ENCODE data around the gene CREB3.

CREB3 gene

GRCh38 chr9:35732185-35732799 lies at the start of gene CREB3, which contains the start of gene TLN1:
CREB3 (plus strand) TSS chr9:35732666; CDS start chr9:35732773, 107 bp downstream.
TLN1 (minus strand) TSS chr9:35732195; CDS start chr9:35725694, 6,501 bp downstream.
- peak; percentile 98 for DNase-seq

GRCh38 chr9:35683323-35683722 lies 49.1 kb upstream of the CREB3 start:
- DNase-seq = no peak

GRCh38 chr9:35684921-35685320 lies 47.5 kb upstream of the CREB3 start:
- no peak for DNase-seq

DNA sequence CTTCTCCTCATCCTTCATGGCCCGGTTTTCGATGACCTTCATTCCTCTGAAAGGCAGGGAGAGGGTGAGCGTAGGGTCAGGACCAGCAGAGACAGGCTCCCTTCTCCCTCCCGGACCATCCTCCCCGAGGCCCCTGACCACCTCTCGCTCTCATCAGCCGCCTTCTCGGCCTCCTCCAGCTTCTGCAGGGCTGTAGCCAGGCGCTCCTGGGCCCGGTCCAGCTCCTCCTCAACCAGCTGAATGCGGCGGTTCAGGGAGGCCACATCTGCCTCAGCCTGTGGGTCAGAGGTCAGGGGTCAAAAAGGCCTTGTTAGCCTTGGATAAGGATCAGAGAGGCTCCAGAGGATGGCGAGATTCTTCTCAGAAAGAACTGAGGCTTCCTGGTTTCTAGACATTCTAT lies 47.0 kb upstream of the CREB3 start:
- DNase-seq = no peak

GRCh38 chr9:35686222-35687203 lies 46.0 kb upstream of the CREB3 start:
- DNase-seq = no peak

- no peak for DNase-seq
Measured at GRCh38 chr9:35687306-35687705, 45.2 kb upstream of the CREB3 start.

DNA sequence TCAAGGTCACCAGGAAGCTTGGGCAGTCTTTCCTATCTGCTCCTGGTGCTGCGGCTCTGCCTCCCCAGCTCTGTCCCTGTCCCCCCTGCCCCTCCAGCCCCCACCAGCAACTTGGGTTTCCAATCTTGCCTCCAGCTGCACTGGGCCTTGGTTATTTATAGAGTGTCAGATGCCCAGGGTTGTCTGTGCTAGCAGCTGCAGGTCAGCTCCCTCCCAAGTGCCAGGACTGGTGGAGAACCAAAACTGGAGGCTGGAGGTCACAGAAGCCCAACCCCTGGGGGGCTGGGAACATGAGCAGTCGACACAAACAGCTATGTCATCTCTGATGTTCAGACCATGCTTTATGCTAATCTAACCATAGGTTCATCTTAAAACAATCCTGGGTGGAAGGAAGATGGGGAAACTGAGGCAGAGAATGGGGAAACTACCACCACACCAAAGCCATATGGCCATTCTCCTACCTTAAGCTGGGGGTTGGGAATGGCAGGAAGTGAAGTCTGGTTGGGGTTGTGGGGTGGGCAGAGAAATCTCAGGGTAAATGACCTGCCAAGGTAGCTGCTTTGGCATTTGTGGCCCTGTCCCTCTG lies 44.4 kb upstream of the CREB3 start:
- DNase-seq = no peak

DNA sequence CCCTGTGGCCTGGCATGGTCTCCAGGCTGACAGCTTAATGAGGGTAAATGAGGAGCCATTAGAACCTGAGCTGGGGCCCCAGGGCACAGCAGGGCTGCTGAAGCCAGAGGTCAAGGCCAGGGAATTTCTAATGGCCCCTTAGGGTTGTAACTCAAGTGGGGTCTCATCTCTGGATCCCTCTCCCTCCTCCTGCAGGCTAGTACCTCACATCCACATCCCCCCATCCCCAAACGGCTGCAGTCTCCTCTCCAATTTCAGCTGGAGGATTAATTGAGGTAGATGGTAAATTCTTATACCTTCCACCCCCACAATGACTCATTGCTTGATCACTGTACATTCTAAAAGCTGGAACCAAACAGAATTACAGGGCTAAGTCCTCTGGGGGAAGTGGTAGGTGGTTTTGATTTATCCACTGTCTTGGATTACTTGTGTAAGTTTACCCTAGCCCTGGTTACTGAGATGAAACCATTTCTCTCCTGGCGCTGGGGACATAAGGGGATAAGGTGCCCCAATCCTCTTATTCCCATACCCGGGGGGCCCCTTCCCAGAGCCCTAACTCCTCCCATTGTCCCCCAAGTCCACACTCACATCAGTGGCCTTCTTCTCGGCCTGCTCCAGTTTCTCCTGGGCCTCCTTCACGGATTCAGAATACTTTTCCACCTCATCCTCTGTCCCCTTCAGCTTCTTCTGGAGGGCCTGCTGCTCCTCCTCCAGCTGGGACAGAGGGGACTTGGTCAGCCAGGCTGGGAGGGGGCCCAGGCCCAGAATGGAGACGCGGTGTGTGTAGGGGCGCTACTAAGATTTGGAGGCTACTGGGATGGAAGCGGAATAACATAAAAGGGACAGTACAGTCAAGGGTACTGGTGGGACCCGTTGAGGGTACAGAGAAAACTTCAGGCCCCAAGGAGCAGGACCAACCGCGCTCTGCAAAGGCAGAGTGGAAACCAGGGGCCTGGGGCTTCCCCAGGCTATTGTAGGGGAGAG lies 43.6 kb upstream of the CREB3 start:
- DNase-seq = no peak

- no peak for DNase-seq
Measured at GRCh38 chr9:35689542-35690293, 42.7 kb upstream of the CREB3 start, which contains the start of gene TPM2. TPM2 (minus strand) TSS chr9:35689925; CDS start chr9:35689817, 108 bp downstream.

GRCh38 chr9:35690294-35690613 lies 42.2 kb upstream of the CREB3 start:
- DNase-seq = no peak

DNA sequence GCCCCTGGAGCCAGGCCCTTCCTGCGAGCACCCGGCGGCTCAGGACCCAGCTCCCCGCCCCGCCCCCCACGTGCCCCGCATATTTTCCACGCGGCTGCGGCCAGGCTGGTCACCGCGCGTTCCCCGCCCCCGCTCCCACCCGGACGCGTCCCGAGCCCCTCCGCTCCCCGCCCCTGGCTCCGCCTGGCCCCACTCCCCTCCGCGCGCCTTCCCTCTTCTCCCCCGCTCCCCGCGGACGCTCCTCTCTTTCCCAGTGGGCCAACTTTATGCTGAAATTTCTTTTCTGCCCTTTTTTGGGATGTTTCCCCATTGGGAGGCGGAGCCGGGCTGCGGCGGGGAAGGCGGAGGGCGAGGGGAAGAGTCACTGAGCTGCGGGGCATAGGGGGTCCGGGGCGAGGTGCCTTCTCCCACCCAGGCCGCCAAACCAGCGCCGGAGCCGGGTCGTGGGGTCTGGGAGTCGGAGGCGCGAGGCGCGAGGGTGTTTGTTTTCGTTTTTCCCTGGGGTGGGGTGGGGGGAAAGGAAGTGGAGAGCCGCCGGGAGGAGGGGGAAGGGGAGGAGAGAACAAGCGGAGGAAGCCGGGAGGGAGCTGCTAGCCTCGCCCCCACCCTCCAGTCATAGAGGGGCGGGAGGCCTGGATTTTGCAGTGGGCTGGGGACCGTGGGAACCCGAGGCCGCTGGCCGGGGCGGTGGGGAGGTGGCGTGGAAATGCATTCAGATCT lies 41.7 kb upstream of the CREB3 start:
- peak; percentile 33 for DNase-seq

DNA sequence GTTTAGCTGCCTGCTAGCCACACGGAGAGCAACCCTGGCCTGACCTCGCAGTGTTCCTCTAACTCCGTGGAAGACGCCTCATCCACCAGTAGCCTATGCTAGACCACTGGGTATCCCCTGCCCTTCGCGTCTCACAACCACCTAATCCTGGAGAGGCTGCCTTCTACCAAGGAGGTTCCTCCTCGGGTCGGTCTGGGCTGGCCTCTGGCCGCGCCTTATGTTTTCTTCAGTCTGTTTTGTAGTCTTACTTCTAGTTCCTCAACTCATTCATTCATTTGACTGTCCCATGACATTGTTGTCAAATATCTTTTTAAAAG lies 41.2 kb upstream of the CREB3 start:
- DNase-seq = no peak

- no peak for DNase-seq
Measured at GRCh38 chr9:35691757-35692301, 40.6 kb upstream of the CREB3 start.

- no peak for DNase-seq
Measured at GRCh38 chr9:35695943-35696401, 36.5 kb upstream of the CREB3 start.

- DNase-seq = peak; percentile 72
Measured at GRCh38 chr9:35696520-35697215, 35.8 kb upstream of the CREB3 start.

DNA sequence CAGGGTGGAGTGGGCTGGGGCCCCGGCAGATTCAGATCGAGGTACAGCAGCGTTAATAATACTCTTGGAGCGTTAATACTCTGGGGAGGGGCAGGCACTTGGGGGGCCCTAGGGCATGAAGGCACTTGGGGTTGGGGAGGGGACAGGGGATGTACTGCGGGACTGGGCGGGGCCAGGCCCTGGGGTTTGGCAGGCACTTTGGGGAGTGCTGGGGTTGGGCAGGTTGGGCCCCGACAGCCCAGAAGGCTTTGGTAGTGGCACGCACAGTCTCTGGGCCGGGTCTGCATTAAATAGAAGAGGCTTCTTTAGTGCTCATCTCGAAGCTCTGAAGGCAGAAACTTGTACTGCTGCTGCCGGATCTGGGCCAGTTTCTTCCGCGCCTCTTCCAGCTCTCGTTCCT lies 35.0 kb upstream of the CREB3 start:
- DNase-seq = no peak

- DNase-seq = no peak
Measured at GRCh38 chr9:35698231-35698630, 34.2 kb upstream of the CREB3 start.

- DNase-seq = no peak
Measured at GRCh38 chr9:35700031-35700430, 32.4 kb upstream of the CREB3 start.

- no peak for DNase-seq
Measured at GRCh38 chr9:35700942-35701341, 31.5 kb upstream of the CREB3 start.

GRCh38 chr9:35702696-35703095 lies 29.8 kb upstream of the CREB3 start:
- no peak for DNase-seq
